Kidney epithelial cell (primary cell): ENCODE measurements around the gene GLT1D1. TPM values are rescaled to one million over a fixed set of nuclear protein-coding genes. Genes with fewer than 3 reads are reported as not detected.
"Not testable (repeated sequence)": the region's sequence is repeated elsewhere in the genome, so short reads cannot be mapped to it uniquely, and the experiment has no call there.

Experiments
- DNase-seq: peaks from one replicate; pipeline ENCODE4 v3.0.0-alpha.2; 2010; ENCODE audit warnings: low read depth
- H3K27me3 ChIP-seq: 2 replicates; pipeline ENCODE4 v1.6.0; 2011; ENCODE audit warnings: low read length; ENCODE audit not compliant: control insufficient read depth, insufficient read depth
- H3K36me3 ChIP-seq: 2 replicates; pipeline ENCODE4 v1.5.1; 2011; ENCODE audit warnings: low read length; ENCODE audit not compliant: control insufficient read depth, insufficient read depth
- H3K4me3 ChIP-seq: 2 replicates; pipeline ENCODE4 v1.5.1; 2011; ENCODE audit warnings: low read depth, mild to moderate bottlenecking, control low read depth, low read length
- CTCF ChIP-seq: IDR thresholded peaks from 2 replicates; pipeline ENCODE4 v1.5.1; 2011; ENCODE audit warnings: mild to moderate bottlenecking, moderate library complexity, low read length, control low read depth, inconsistent platforms; ENCODE audit not compliant: insufficient read depth, poor library complexity, severe bottlenecking
- total RNA-seq: library from RNA; depleted of rRNA; stranded (reverse); fragments of >200 nt; gene quantifications from 2 replicates; pipeline ENCODE4 v1.2.3, GENCODE V29; 2015

GLT1D1 gene
- total RNA-seq, 1 donor from 2014 or later: 1.7 TPM

- Histone ChIP-seq H3K4me3 (no peak overlapping the region), H3K27me3 (no peaks in the 10 kb centered on the region), H3K36me3 (peaks cover 1% of the 10 kb centered on the region)
- DNase-seq: no peak
- no peak for TF ChIP-seq CTCF
These were observed 27.4 kb upstream of the GLT1D1 start for GRCh38 chr12:128825835-128826234.

DNA sequence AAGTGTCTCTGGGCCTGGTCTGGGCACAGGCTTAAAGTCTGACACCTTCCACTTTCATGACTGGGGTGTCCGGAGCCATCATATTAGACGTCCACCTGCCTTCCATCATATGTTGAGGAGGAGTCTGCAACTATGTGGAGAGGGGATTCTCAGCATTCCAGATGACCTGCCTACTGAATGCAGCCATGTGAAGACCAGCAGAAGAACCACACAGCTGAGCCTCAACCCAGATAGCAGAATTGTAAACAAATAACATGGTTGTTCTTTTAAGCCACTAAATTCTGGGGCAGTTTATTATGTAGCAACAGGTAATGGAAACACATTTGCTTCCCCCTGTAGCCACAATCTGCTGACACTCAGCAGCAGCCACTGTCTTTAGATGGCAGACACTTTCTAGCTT lies 25.6 kb upstream of the GLT1D1 start:
- Histone ChIP-seq H3K4me3 (no peak overlapping the region), H3K36me3 (no peaks in the 10 kb centered on the region), H3K27me3 (no peaks in the 10 kb centered on the region)
- no peak for DNase-seq
- no peak for TF ChIP-seq CTCF

- Histone ChIP-seq H3K27me3 (no peaks in the 10 kb centered on the region), H3K4me3 (no peak overlapping the region), H3K36me3 (no peaks in the 10 kb centered on the region)
- TF ChIP-seq CTCF: no peak
- no peak for DNase-seq
These were observed 23.3 kb upstream of the GLT1D1 start for GRCh38 chr12:128829861-128830504.

DNA sequence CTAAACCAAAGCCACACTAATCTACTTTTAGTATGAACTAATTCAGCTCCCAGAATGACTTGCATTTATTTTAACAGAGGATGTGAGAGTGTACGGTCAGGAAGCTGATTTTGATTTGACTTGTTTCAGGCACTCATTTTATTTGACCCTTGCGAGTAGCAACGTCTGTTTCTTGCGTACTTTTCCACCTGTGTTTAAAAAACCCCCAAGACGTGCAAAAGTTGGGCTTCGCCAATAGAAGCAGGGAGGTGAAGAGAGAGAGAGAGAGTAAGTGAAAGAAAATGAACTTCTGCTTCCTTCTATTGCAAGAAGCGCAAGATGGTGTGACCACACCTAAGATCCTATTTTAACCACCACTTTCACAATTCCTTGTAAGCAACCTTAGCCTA lies 22.8 kb upstream of the GLT1D1 start:
- H3K4me3 ChIP-seq: no peak overlapping the region
- no peak for DNase-seq
- H3K27me3 ChIP-seq: no peaks in the 10 kb centered on the region
- no peaks in the 10 kb centered on the region for H3K36me3 ChIP-seq
- no peak for TF ChIP-seq CTCF

- Histone ChIP-seq H3K4me3 (no peak overlapping the region), H3K27me3 (no peaks in the 10 kb centered on the region), H3K36me3 (no peaks in the 10 kb centered on the region)
- DNase-seq: no peak
- no peak for TF ChIP-seq CTCF
These were observed 19.9 kb upstream of the GLT1D1 start for GRCh38 chr12:128833418-128833817.

GRCh38 chr12:128839885-128840284 lies 13.4 kb upstream of the GLT1D1 start:
- H3K4me3 ChIP-seq, H3K36me3 ChIP-seq, H3K27me3 ChIP-seq, DNase-seq: not testable (repeated sequence)
